Activated naive CD4-positive, alpha-beta T cell treated with anti-CD3 and anti-CD28 coated beads, Interleukin-2, amount 50 U/mL, for 16 hours (primary cell): ENCODE measurements around the gene CIZ1.
A peak's percentile ranks its signal among the peaks of the same experiment; 100 is the strongest.
"Not testable (repeated sequence)": the region's sequence is repeated elsewhere in the genome, so short reads cannot be mapped to it uniquely, and the experiment has no call there.

ENCODE experiments used
- DNase-seq: peaks from one replicate; pipeline ENCODE4 v3.0.0-alpha.2; 2020

CIZ1 gene

GRCh38 chr9:128191406-128192046 is at the start of gene CIZ1:
Gene CIZ1 (minus strand): TSS chr9:128191572. CDS start chr9:128190857, 715 bp downstream.
- peak; percentile 76 for DNase-seq

GRCh38 chr9:128233817-128234406 is 42.5 kb upstream of the CIZ1 start:
- no peak for DNase-seq

DNA sequence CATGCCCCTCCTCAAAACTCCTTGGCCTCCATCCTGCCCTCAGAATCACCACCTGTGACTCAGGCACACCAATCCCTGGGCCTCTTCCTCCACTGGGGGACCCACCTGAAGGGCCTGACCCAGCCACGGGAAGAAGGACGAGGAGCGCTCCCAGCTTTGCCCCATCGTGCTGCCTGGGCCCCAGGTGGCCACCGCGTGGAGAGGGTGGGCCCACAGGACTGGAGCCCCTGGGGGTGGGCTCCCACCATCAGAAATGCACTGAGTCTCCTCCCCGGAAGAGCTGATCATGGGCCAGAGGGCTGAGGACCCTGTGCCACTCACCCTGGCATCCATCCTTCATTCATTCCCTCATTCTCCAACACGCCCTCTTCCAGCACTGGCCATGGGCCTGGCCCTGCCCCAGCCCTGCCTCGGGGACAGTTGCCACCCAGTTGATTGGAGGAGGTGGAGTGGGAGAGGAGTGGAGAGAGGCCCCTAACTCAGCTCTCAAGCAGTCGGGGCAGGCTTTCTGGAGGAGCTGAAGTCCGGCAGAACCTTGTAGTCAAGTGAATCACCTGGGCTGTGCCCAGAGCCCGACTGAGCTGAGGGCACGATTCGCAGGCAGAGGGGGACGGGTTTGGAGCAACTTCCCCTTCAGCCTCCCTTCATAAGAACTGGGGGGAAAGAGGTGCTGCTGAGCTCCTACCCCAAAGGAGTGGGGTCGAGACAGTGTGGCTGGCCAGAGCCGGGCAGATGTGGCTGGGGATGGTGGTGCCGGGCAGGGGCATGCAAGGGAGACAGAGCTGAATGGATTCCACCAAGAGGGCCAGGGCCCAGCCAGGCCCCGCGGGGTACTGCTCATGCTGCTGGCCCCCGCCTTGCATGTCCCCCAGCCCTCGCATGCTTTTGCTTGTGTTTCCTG is 41.4 kb upstream of the CIZ1 start:
- no peak for DNase-seq

- DNase-seq: no peak
These were observed 40.5 kb upstream of the CIZ1 start for GRCh38 chr9:128231638-128232527.

- not testable (repeated sequence) for DNase-seq
These were observed 39.5 kb upstream of the CIZ1 start for GRCh38 chr9:128230897-128231296.

- DNase-seq: no peak
These were observed 35.0 kb upstream of the CIZ1 start for GRCh38 chr9:128226412-128226801.

- no peak for DNase-seq
These were observed 34.5 kb upstream of the CIZ1 start for GRCh38 chr9:128225770-128226411.

- DNase-seq: no peak
These were observed 33.5 kb upstream of the CIZ1 start for GRCh38 chr9:128224877-128225276.

DNA sequence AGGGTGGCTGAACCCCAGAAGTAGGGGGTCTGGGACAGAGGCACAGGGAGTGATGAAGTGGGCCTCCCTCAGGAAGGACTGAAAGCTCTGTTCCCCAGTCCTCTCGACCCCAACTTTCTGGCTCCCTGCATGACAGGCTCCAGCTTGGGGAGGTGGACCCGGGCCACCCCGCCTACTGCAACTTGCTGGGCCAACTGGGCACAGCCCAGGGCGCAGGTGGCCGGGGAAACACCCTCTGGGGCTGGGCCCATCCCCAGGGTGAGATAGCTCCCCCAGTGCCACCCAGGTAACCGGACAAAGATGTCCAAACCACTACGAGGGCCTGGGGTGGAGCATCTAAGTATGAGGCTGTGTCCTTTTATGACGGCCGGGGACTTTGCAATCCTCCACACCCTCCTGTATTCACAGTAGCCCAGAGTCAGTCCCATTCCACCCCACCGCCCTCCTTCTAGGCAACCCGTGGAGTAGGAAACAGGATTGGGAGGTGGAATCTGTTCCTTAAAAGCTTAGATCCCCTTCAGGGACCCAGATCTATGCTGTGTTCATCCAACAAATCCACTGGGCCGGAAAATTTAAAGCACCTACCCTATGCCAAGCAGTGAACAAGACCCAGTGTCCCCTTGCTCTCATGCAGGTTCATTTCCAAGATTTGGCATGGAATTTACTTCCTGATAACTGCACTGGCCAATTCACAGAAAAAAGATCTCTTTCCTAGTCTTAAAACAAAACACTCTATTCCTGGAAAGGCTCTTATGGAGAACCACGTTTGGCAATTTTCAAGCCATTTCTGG is 31.7 kb upstream of the CIZ1 start:
- no peak for DNase-seq

- DNase-seq: no peak
These were observed 30.7 kb upstream of the CIZ1 start for GRCh38 chr9:128222026-128222425.

DNA sequence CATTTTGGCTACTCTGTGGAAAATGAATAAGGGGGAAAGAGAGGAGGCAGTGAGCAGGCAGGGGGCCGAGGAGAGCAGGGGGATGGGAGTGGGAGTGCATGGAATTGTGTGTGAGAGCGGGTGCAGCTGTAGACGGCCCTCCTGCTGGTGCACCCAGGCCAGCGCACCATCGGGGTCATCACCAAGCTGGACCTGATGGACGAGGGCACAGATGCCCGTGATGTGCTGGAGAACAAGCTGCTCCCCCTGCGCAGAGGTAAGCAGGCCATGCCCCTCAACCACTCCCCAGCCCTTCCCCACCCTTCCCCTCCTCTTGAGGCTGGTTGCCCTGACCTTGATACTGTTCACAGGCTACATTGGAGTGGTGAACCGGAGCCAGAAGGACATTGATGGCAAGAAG is 28.5 kb upstream of the CIZ1 start:
- DNase-seq: no peak

GRCh38 chr9:128218518-128219389 is 27.4 kb upstream of the CIZ1 start:
- peak; percentile 91 for DNase-seq

GRCh38 chr9:128218172-128218517 is 26.8 kb upstream of the CIZ1 start:
- DNase-seq: no peak

DNA sequence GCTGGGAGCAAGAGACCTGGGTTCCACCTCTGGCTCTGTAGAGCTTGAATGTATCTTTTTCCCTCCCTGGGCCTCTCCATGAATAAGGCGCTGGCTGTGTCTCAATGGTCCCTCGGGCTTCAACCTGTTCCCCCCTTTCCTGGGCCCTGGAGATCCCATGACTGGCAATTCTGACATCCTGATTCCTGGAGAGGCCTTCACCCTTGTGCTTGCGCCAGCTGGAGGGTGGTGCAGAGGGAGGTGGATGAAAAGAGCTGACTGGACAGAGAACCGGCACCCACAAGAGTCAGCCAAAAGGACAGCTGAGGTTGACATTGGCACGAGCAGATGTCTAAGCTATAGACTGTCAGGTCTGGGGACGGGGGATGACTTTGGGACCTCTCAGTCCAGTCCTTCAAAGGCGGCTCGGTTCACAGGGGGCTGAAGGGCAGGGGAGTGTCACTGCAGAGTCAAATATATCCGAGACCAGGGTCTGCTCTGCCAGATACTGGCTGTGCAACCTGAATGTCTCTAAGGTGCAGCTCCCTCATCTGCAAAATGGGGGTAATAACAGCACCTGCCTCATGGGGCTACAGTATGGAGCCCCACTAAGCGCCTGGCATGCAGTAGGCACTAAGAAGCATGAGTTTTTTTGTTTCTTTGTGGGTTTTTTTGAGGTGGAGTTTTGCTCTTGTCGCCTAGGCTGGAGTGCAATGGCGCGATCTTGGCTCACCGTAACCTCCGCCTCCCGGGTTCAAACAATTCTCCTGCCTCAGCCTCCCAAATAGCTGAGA is 25.6 kb upstream of the CIZ1 start:
- DNase-seq: no peak

- no peak for DNase-seq
These were observed 24.4 kb upstream of the CIZ1 start for GRCh38 chr9:128215491-128216409.

DNA sequence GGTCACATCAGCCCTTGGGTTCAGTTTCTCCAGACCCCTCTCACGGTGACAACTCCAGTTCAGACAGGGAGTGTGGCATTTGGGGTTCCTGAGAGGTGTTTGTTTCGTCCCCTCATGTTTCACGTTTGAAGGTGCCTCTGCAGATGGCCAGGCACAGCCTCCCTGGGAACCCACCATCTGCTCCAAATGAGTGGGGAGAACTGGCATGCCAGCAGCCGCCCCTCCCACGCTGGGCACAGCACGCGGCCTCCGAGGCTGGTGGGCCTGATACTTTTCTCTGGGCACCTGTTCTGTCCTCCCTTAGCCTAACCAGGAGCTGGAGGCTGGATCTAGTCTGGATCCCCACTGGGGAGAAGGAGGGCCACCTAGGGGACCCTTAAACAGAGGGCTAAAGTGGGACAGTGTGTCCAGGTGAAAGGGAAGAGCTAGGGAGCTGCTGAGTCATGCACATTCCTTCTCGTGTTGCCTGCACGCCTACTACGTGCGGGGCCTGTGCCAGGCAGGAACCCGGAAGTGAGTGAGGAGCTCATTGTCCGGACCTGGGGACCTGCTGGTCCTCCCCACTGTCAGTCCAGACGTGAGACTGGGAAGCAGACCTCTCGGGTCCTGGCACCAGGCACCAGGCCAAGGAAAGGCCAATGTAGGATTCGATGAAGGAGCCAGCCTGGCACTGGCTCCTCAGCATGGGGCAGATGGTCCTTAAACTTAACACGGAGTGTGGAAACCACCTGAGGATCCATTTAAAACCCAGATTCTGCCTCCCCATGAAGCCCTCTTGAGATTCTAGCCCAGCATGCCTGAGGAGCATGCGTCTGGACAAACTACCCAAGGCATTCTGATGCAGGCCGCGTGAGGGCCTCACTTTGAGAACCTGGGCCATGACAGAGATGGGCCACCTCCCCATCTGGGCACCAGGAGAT is 23.5 kb upstream of the CIZ1 start:
- no peak for DNase-seq

GRCh38 chr9:128213746-128214497 is 22.6 kb upstream of the CIZ1 start:
- no peak for DNase-seq
